ENCODE results near the gene ROR2.

Gene ROR2

GRCh38 chr9:91658513-91659105 is 291.4 kb downstream of the ROR2 start:
- no peak overlapping the region for H3K4me3 ChIP-seq (replicated peaks; ENCODE audit: low read depth, low read length)
- TF ChIP-seq CTCF (IDR thresholded peaks at IDR 0.05; ENCODE audit: low read length, missing control alignments), result no peak
- no peak for DNase-seq (ENCODE audit: low read depth)

GRCh38 chr9:91657501-91657900 is 292.5 kb downstream of the ROR2 start:
- no peak for TF ChIP-seq CTCF (IDR thresholded peaks at IDR 0.05; ENCODE audit: low read length, missing control alignments)
- no peak for DNase-seq (ENCODE audit: low read depth)
- no peak overlapping the region for H3K4me3 ChIP-seq (replicated peaks; ENCODE audit: low read depth, low read length)

DNA sequence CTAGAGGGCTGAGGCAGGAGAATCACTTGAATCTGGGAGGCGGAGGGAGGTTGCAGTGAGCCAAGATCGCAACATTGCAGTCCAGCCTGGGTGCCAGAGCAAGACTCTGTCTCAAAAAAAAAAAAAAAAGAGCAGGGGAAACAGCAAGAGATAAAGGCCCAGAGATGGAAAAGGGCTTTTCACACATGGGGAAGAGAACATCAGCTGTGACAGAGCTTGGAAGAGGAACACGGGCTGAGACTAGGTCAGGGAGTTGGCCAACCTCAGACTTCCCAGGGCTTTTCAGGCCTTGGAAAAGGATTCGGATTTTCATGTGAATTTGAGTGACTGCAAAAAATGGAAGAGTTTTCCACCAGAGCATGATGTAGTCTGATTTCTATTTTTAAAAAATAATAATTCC is 294.4 kb downstream of the ROR2 start:
- no peak overlapping the region for H3K4me3 ChIP-seq (replicated peaks; ENCODE audit: low read depth, low read length)
- no peak for DNase-seq (ENCODE audit: low read depth)
- TF ChIP-seq CTCF (IDR thresholded peaks at IDR 0.05; ENCODE audit: low read length, missing control alignments), result no peak

DNA sequence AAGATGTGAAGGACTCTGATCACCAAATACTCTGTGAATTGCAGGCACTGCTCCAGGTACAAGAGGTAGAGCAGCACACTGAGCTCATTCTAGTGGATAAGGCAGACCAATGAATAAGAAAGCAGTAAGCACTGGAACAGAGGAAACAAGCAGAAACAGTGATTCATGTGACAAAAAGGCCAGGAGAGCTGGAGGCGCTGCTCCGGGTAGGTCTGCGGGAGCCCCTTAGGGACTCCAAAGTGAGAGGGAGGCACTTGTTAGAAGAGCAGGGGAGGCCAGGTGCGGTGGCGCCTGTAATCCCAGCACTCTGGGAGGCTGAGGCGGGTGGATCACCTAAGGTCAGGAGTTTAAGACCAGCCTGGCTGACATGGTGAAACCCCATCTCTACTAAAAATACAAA is 294.8 kb downstream of the ROR2 start:
- no peak for TF ChIP-seq CTCF (IDR thresholded peaks at IDR 0.05; ENCODE audit: low read length, missing control alignments)
- no peak overlapping the region for H3K4me3 ChIP-seq (replicated peaks; ENCODE audit: low read depth, low read length)
- DNase-seq (ENCODE audit: low read depth), result no peak

GRCh38 chr9:91654527-91654926 is 295.5 kb downstream of the ROR2 start:
- no peak for DNase-seq (ENCODE audit: low read depth)
- TF ChIP-seq CTCF (IDR thresholded peaks at IDR 0.05; ENCODE audit: low read length, missing control alignments), result no peak
- no peak overlapping the region for H3K4me3 ChIP-seq (replicated peaks; ENCODE audit: low read depth, low read length)

DNA sequence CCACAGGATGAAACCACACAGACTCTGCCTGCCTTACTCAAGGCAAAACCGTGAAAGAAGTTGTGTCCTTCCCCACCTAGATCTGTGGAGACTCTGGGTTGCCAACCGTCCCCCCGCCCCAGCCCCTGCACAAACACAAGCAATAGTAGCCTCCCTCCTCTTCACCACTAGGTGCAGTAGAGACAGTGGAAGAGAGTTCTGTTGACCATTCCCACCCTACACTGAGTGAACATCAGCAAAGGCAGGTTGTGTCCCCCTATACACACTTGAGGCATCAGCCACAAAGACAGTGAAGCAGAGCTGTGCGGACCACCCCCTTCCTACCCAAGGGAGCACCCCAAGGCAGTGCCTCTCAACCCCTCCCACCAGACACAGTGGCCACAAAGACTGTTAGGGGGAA is 302.7 kb downstream of the ROR2 start:
- H3K4me3 ChIP-seq (replicated peaks; ENCODE audit: low read depth, low read length), result no peak overlapping the region
- no peak for DNase-seq (ENCODE audit: low read depth)
- no peak for TF ChIP-seq CTCF (IDR thresholded peaks at IDR 0.05; ENCODE audit: low read length, missing control alignments)

GRCh38 chr9:91646702-91647101 is 303.3 kb downstream of the ROR2 start:
- no peak for TF ChIP-seq CTCF (IDR thresholded peaks at IDR 0.05; ENCODE audit: low read length, missing control alignments)
- DNase-seq (ENCODE audit: low read depth), result no peak

More at GRCh38 chr9:91646702-91647101, 303.3 kb downstream of the ROR2 start:
- no peak overlapping the region for H3K4me3 ChIP-seq (replicated peaks; ENCODE audit: low read depth, low read length)

All from fibroblast of pulmonary artery (primary cell).